K562 (cell line): Measurements from ENCODE around the gene ADD1.

Experiments used
- CTCF ChIP-seq, 3 experiments: IDR thresholded peaks in 2 of 3; conservative IDR thresholded peaks in 1 of 3; 2 replicates each; pipeline ENCODE4 v1.5.1; 2011 to 2012; ENCODE audit warnings: low read length in 3 of 3, mild to moderate bottlenecking in 3 of 3, control low read depth in 2 of 3, improper control_type of control experiment in 1 of 3, inconsistent platforms in 1 of 3, low read depth in 1 of 3, mixed read lengths in 1 of 3, moderate library complexity in 1 of 3; ENCODE audit not compliant: insufficient read depth in 2 of 3
- E2F4 ChIP-seq: sonication (generic); formaldehyde crosslinking; IDR thresholded peaks from 2 replicates; pipeline ENCODE4 v1.8.0; 2022; ENCODE audit warnings: mild to moderate bottlenecking, low read depth, missing genetic modification reagents
- ELF1 ChIP-seq: fragments of 200-800 bp; sonication (Bioruptor generic); IDR thresholded peaks from 2 replicates; pipeline ENCODE4 v1.6.1; 2016; ENCODE audit warnings: missing genetic modification characterization, missing compliant biosample characterization
- HMGXB4 ChIP-seq: sonication (generic); formaldehyde crosslinking; IDR thresholded peaks from 2 replicates; pipeline ENCODE4 v1.8.1; 2023; ENCODE audit warnings: mild to moderate bottlenecking, missing genetic modification reagents
- TAF1 ChIP-seq: IDR thresholded peaks from 2 replicates; pipeline ENCODE4 v1.6.1; 2011; ENCODE audit warnings: mild to moderate bottlenecking, low read length, moderate library complexity; ENCODE audit not compliant: insufficient read depth, control insufficient read depth, severe bottlenecking; ENCODE audit errors: extremely low read depth

- no peak for TF ChIP-seq ELF1 (tag)
- no peak for TF ChIP-seq TAF1
- TF ChIP-seq CTCF (IDR thresholded peaks at IDR 0.05 in 2 of 3, conservative IDR thresholded peaks at IDR 0.05 in 1 of 3; ENCODE audit: insufficient read depth in 2 of 3, low read depth in 1 of 3, low read length in 3 of 3) = no peak
- no peak for TF ChIP-seq E2F4 (CRISPR knock-in tag)
- no peak for TF ChIP-seq HMGXB4 (CRISPR knock-in tag)
Measured at GRCh38 chr4:2856266-2856665, 12.6 kb downstream of the ADD1 start.
